Stimulated activated effector memory CD8-positive, alpha-beta T cell treated with anti-CD3 and anti-CD28 coated beads, Interleukin-12 subunit alpha, Interleukin-12 subunit beta, amount 100 ng/mL, for 72 hours (primary cell): ENCODE results near the gene CNN2.

Experiments used
- ATAC-seq: fragments of 150-1000 bp; cut with Tn5 transposase; 2 replicates; pipeline ENCODE4 v1.10.0; 2021
- DNase-seq, 2 donors: peaks; one replicate each; pipeline ENCODE4 v3.0.0; 2021 to 2022; ENCODE audit warnings: low spot score in 2 of 2
- H3K27ac Mint-ChIP-seq: one replicate; pipeline ENCODE4 v1.8.0; 2022; ENCODE audit warnings: mild to moderate bottlenecking, mixed read lengths
- H3K36me3 Mint-ChIP-seq: one replicate; pipeline ENCODE4 v1.8.0; 2022; ENCODE audit warnings: mild to moderate bottlenecking, mixed read lengths
- H3K4me1 Mint-ChIP-seq: one replicate; pipeline ENCODE4 v1.8.0; 2022; ENCODE audit warnings: mixed read lengths
- H3K4me3 Mint-ChIP-seq: one replicate; pipeline ENCODE4 v1.8.0; 2022; ENCODE audit warnings: mild to moderate bottlenecking, mixed read lengths
- H3K9me3 Mint-ChIP-seq: one replicate; pipeline ENCODE4 v1.8.0; 2022; ENCODE audit warnings: mixed read lengths

CNN2 gene

DNA sequence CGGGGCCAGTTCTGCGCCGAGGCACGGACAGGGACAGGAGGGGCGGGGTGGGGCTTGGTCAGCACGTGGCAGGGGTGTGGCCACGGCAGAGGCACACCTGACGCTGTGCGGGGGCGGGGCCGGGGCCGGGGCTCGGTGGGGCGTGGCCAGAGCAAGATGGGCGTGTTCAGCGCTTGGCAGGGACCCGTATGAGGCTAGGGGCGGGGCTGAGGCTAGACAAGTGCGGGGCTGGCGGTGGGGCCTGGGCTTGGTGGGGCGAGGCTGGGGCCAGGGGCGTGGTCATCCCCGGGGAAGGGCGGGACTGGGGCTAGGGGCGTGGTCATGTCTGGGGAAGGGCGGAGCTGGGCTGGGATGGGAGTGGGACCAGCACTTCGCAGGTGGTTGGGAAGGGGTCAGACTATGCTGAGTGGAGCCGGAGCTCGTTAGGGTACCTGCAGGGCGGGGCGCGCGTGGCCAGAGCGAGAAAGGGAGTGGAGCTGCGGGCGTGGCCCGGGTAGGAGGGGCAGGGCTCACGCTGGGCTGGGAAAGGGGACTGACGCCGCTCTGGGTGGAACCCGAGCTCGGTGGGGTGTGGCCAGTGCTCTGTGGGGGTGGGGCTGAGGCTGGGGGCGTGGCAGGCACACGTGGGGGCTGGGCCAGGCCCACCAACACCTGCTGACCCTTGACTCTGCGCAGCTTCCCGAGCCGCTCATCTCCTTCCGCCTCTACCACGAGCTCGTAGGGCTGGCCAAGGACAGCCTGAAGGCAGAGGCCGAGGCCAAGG lies 55.9 kb downstream of the CNN2 start:
- peak in 1 of 2 donors; percentile 83 for DNase-seq
- no peaks in the 10 kb centered on the region for H3K9me3 Mint-ChIP-seq
- H3K27ac Mint-ChIP-seq = peak overlapping the region; percentile 74
- H3K36me3 Mint-ChIP-seq = peaks cover 100% of the 10 kb centered on the region
- ATAC-seq = peak; percentile 72
- H3K4me1 Mint-ChIP-seq = peaks cover 32% of the 10 kb centered on the region
- no peak overlapping the region for H3K4me3 Mint-ChIP-seq

DNA sequence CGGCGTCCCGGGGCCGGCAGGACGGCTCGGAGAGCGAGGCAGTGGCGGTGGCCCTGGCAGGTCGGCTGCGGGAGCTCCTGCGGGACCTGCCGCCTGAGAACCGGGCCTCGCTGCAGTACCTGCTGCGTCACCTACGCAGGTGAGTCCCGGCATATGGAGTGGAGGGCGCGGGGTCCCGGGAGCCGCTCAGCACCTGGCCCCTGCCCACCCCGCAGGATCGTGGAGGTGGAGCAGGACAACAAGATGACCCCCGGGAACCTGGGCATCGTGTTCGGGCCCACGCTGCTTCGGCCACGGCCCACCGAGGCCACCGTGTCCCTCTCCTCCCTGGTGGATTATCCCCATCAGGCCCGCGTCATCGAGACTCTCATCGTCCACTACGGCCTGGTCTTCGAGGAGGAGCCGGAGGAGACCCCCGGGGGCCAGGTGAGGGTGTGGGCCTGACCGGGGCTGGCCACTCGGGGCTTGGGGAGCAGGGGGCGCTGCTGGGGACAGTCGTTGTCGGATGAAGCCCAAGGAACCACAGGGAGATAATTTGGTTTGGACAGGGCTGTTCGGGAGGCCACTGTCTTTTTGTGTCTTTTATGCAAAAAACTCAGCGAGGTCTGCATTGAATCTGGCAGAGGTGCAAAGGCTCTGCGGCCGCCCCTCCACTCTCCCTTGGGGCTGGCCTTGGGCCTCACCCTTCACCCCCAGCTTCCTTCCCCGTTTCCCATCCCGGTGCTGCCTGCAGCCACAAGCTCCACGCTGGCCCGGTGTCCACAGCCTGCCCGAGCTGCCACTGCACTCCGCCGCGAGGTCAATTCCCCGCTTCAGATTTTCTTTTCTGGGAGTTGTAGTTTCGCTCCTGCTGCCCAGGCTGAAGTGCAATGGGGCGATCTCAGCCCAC lies 56.8 kb downstream of the CNN2 start:
- no peak overlapping the region for H3K4me3 Mint-ChIP-seq
- H3K27ac Mint-ChIP-seq = peak overlapping the region; percentile 74

DNA sequence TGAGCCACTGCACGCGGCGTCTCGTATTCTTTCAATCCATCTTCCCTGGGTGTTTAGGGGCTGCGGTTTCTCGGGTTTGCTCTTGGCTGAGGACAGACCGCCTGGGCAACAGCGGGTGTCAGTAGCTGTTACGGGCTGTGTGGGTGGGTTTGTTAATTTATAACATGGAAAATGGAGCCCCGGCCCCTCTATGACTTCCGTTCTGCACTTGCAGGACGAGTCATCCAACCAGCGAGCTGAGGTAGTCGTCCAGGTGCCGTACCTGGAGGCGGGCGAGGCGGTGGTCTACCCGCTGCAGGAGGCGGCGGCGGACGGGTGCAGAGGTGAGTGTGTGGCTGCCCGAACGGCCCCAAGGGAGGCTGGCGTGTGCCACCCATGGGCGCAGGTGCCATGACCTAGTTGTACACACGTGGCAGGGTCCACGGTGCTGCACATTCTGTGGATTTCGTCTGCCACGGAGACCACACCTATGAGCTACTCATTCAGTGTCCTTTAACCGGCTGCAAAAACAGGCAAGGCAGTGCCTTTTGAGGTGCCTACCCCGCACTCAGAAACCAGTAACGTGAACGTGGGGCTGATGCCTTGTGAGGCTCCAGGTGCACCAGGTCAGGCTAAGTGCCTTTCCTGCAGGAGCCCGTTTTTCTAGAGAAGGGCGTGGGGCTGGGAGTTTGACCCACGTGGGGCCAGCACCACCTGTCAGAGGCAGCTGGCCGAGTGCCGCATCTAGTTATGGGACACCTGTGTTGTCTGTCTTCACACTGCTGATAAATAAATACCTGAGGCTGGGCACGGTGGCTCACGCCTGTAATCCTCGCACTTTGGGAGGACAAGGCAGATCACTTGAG lies 57.8 kb downstream of the CNN2 start:
- no peak for DNase-seq
- no peaks in the 10 kb centered on the region for H3K9me3 Mint-ChIP-seq
- H3K36me3 Mint-ChIP-seq = peaks cover 100% of the 10 kb centered on the region
- H3K4me3 Mint-ChIP-seq = no peak overlapping the region
- H3K27ac Mint-ChIP-seq = peak overlapping the region; percentile 94
- no peak for ATAC-seq
- peaks cover 45% of the 10 kb centered on the region for H3K4me1 Mint-ChIP-seq

More for the DNA sequence above, 56.8 kb downstream of the CNN2 start:
- DNase-seq (no peak), ATAC-seq (no peak)
- Mint-ChIP-seq H3K36me3 (peaks cover 100% of the 10 kb centered on the region), H3K4me1 (peaks cover 34% of the 10 kb centered on the region), H3K9me3 (no peaks in the 10 kb centered on the region)

DNA sequence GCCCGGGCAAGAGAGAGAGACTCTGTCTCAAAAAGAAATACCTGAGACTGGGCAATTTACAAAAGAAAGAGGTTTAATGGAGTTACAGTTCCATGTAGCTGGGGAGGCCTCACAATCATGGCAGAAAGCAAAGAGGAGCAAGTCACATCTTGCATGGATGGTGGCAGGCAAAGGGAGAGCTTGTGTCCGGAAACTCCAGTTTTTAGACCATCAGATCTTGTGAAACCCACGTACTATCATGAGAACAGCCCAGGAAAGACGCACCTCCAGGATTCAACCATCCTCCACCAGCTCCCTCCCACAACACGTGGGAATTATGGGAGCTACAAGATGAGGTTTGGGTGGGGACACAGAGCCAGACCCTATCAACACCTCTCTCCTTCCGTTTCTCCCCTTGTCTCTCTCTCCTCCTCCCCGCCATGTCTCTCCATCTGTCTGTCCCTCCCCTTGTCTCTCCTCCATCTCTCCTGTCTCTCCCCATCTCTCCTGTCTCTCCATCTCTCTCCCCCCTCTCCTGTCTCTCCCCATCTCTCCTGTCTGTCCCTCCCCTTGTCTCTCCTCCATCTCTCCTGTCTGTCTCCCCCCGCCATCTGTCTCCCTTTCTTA lies 58.7 kb downstream of the CNN2 start:
- ATAC-seq = no peak
- no peak for DNase-seq
- Mint-ChIP-seq H3K36me3 (peaks cover 100% of the 10 kb centered on the region), H3K9me3 (no peaks in the 10 kb centered on the region), H3K4me1 (peaks cover 48% of the 10 kb centered on the region), H3K4me3 (no peak overlapping the region), H3K27ac (peak overlapping the region; percentile 94)

DNA sequence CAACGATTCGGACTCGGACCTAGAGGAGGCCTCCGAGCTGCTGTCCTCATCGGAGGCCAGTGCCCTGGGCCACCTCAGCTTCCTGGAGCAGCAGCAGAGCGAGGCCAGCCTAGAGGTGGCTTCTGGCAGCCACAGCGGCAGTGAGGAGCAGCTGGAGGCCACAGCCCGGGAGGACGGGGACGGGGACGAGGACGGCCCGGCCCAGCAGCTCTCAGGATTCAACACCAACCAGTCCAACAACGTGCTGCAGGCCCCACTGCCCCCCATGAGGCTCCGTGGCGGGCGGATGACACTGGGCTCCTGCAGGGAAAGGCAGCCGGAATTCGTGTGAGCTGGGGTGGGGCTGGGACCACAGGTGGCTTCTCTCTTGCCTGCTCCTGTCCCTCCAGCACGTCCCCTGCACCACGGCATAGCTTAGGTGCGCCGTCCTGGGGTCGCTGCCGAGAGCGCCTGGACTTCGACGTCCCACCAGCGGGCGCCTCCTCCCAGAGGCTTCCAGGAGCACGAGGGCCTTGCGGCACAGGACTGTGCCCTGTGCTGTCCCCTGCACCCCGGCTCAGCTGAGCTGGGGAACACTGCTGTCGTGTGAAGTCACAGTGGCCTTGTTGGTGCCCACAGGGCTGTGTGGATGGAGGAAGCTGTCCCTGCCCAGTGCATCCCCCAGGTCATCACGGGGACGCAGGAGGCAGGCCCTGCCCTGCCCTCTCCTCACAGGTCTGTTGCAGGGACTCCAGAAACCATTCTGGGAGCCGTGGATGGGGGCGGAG lies 59.5 kb downstream of the CNN2 start:
- H3K4me1 Mint-ChIP-seq = peaks cover 48% of the 10 kb centered on the region
- ATAC-seq (no peak), DNase-seq (no peak)
- H3K4me3 Mint-ChIP-seq = no peak overlapping the region
- H3K36me3 Mint-ChIP-seq = peaks cover 100% of the 10 kb centered on the region
- H3K27ac Mint-ChIP-seq = peak overlapping the region; percentile 94
- no peaks in the 10 kb centered on the region for H3K9me3 Mint-ChIP-seq

DNA sequence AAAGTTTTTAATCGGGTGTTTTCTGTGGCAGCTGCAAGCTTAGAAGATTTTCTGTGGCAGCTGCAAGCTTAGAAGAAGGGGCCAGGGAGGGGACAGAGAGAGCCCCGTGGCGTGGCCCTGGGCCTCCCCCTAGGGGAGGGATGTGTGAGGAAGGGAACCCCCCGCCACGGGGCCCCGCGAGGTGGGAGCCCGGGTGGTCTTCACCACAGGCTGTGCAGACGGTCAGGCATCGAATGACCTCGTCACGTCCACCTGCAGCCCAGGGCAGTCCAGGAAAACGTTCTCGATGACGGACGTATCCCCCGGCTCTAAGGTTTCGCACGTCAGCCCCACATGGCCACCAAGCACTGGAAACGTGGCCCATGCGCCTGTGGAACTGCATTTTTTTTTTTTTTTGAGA lies 60.2 kb downstream of the CNN2 start:
- Mint-ChIP-seq H3K27ac (peak overlapping the region; percentile 94), H3K36me3 (peaks cover 100% of the 10 kb centered on the region), H3K9me3 (no peaks in the 10 kb centered on the region), H3K4me1 (peaks cover 46% of the 10 kb centered on the region), H3K4me3 (no peak overlapping the region)
- no peak for DNase-seq
- ATAC-seq = no peak

DNA sequence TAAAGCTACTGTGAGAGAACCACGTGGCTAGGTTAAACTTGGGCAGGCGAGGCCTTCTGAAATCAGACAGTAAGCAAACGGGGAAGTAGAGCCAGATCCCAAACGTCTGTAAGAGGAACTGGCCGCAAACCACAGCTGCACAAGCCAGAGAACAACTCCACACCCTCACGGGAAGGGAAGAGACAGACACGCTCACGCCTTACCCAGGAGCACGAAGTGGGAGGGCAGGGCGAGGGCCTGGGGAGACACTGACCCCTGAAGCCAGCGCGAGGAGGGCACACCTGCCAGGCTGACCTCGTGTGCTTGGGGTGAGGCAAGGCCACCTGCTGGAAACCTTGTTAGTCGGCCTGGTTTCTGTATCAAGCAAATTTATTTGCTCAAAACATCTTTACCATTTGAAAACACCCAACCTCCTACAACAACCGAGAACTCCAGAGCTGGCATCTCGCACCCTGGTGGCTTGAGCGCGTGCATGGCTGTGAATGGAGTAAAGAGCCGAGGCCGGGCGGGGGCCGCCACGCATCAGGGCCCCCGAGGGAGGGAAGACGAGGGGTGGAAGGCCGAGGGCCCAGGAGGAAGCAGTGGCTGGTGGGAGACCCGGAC lies 61.5 kb downstream of the CNN2 start:
- H3K4me1 Mint-ChIP-seq = peaks cover 44% of the 10 kb centered on the region
- DNase-seq (no peak), ATAC-seq (peak; percentile 27)
- peaks cover 100% of the 10 kb centered on the region for H3K36me3 Mint-ChIP-seq
- no peaks in the 10 kb centered on the region for H3K9me3 Mint-ChIP-seq
- peak overlapping the region; percentile 30 for H3K4me3 Mint-ChIP-seq
- peak overlapping the region; percentile 94 for H3K27ac Mint-ChIP-seq

DNA sequence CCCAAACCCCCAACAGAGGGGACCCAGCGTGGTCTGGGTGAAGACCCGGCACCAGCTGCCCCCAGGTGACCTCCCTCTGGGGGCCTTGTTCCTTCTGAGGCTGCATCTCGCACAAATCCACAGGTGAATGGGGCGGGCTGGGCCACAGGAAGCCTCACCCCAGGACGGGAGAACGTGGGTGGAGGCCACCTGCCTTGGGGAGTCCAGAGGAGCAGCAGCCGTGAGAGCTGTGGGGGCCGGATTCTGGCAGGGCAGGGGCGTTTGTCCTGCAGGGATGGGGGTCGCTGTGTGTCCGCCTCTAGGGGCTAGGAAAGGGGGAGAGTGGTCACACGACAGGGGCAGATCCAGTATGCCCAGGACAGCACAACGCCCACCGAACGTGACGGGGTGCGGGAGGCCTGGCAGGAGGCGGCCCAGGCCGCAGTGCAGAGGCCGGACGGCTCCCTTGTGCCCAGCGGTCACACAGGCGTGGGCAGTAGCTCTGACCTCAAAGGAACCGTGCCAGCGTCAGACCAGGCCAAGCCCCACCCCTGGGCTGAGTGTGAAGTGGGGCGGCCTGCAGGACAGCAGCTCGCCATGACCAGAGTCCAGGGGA lies 62.1 kb downstream of the CNN2 start:
- Mint-ChIP-seq H3K9me3 (no peaks in the 10 kb centered on the region), H3K27ac (peak overlapping the region; percentile 94), H3K4me3 (peak overlapping the region; percentile 30), H3K36me3 (peaks cover 100% of the 10 kb centered on the region), H3K4me1 (peaks cover 48% of the 10 kb centered on the region)
- DNase-seq = no peak
- ATAC-seq = peak; percentile 6
